GM23338 (cell line): Measurements from ENCODE around the gene NKX2-1. TPM values are rescaled to one million over a fixed set of nuclear protein-coding genes. Genes with fewer than 3 reads are reported as not detected.

Source experiments
- ATAC-seq: fragments of 200-7000 bp; cut with Tn5 transposase; 3 replicates; pipeline ENCODE4 v1.9.1; 2020
- DNase-seq: peaks from one replicate; pipeline ENCODE4 v3.0.0-alpha.2; 2015; ENCODE audit warnings: low spot score
- H2AFZ ChIP-seq: fragments of 200-600 bp; sonication (generic); 2 replicates; pipeline ENCODE4 v1.8.0; 2016; ENCODE audit warnings: antibody characterized with exemption, mild to moderate bottlenecking, moderate library complexity
- H3F3A ChIP-seq: fragments of 200-600 bp; sonication (generic); replicated peaks from 2 replicates; pipeline ENCODE4 v1.8.0; 2017; ENCODE audit warnings: antibody characterized with exemption, mixed run types, low read depth
- H3K27ac ChIP-seq: fragments of 200-600 bp; sonication (generic); 2 replicates; pipeline ENCODE4 v1.6.1; 2016; ENCODE audit warnings: low read depth
- H3K27me3 ChIP-seq: fragments of 200-600 bp; sonication (generic); 2 replicates; pipeline ENCODE4 v1.8.0; 2016; ENCODE audit warnings: mild to moderate bottlenecking, mixed run types, moderate library complexity; ENCODE audit not compliant: insufficient read depth
- H3K36me3 ChIP-seq: fragments of 200-600 bp; sonication (generic); 2 replicates; pipeline ENCODE4 v1.8.0; 2016; ENCODE audit warnings: mild to moderate bottlenecking; ENCODE audit not compliant: insufficient read depth
- H3K4me1 ChIP-seq: fragments of 200-600 bp; sonication (generic); 2 replicates; pipeline ENCODE4 v1.8.0; 2016; ENCODE audit warnings: mild to moderate bottlenecking, moderate library complexity; ENCODE audit not compliant: insufficient read depth
- H3K4me2 ChIP-seq: fragments of 200-600 bp; sonication (generic); 2 replicates; pipeline ENCODE4 v1.7.1; 2017; ENCODE audit warnings: mixed run types
- H3K4me3 ChIP-seq: fragments of 200-600 bp; sonication (generic); 2 replicates; pipeline ENCODE4 v1.6.1; 2016; ENCODE audit warnings: mixed run types
- H3K79me2 ChIP-seq: fragments of 200-600 bp; sonication (generic); replicated peaks from 2 replicates; pipeline ENCODE4 v1.8.0; 2017; ENCODE audit warnings: mild to moderate bottlenecking; ENCODE audit not compliant: insufficient read depth
- H3K9me2 ChIP-seq: fragments of 200-600 bp; sonication (generic); 2 replicates; pipeline ENCODE4 v1.8.0; 2017; ENCODE audit not compliant: insufficient read depth
- H4K20me1 ChIP-seq: fragments of 200-600 bp; sonication (generic); replicated peaks from 2 replicates; pipeline ENCODE4 v1.8.0; 2017; ENCODE audit warnings: mild to moderate bottlenecking; ENCODE audit not compliant: insufficient read depth
- H3K27ac Mint-ChIP-seq: 2 replicates; pipeline ENCODE4 v1.8.0; 2020; ENCODE audit warnings: inconsistent platforms, mild to moderate bottlenecking, moderate library complexity, mixed read lengths
- H3K27me3 Mint-ChIP-seq: 3 replicates; pipeline ENCODE4 v1.8.0; 2022; ENCODE audit warnings: low read depth, mild to moderate bottlenecking, moderate library complexity, mixed read lengths, inconsistent platforms; ENCODE audit not compliant: insufficient read depth, poor library complexity
- H3K36me3 Mint-ChIP-seq: 3 replicates; pipeline ENCODE4 v1.8.0; 2021; ENCODE audit warnings: low read depth, mild to moderate bottlenecking, inconsistent platforms, moderate library complexity, mixed read lengths
- H3K4me1 Mint-ChIP-seq: 3 replicates; pipeline ENCODE4 v1.8.0; 2020; ENCODE audit warnings: mild to moderate bottlenecking, inconsistent platforms, mixed read lengths
- H3K4me3 Mint-ChIP-seq: 3 replicates; pipeline ENCODE4 v1.8.0; 2021; ENCODE audit warnings: moderate library complexity, mild to moderate bottlenecking, inconsistent platforms, mixed read lengths
- H3K9me3 Mint-ChIP-seq: 3 replicates; pipeline ENCODE4 v1.8.0; 2020; ENCODE audit warnings: moderate library complexity, mild to moderate bottlenecking, inconsistent platforms, mixed read lengths
- CREB1 ChIP-seq: fragments of 250-450 bp; sonication (Bioruptor Pico); IDR thresholded peaks from 2 replicates; pipeline ENCODE4 v1.5.0; 2020; ENCODE audit warnings: low read depth, mild to moderate bottlenecking, moderate library complexity
- CTCF ChIP-seq, 2 experiments: fragments of 200-600 bp in 1 of 2; sonication (generic) in 1 of 2; conservative IDR thresholded peaks; 2 replicates each; pipeline versions ENCODE4 v1.5.1 to v1.6.1; 2016 to 2017; ENCODE audit warnings: antibody characterized with exemption in 2 of 2, low read depth in 2 of 2, mild to moderate bottlenecking in 2 of 2, moderate library complexity in 1 of 2
- ETS1 ChIP-seq: IDR thresholded peaks from 2 replicates; pipeline ENCODE4 v1.6.1; 2016; ENCODE audit warnings: antibody characterized with exemption
- EZH2 ChIP-seq: fragments of 200-600 bp; sonication (generic); IDR thresholded peaks from one replicate; pipeline ENCODE4 v1.8.0; 2017; ENCODE audit warnings: antibody characterized with exemption, mild to moderate bottlenecking, low read depth; ENCODE audit not compliant: unreplicated experiment
- EZH2phosphoT487 ChIP-seq: fragments of 200-600 bp; sonication (generic); IDR thresholded peaks from one replicate; pipeline ENCODE4 v1.8.1; 2018; ENCODE audit warnings: antibody characterized with exemption; ENCODE audit not compliant: unreplicated experiment
- JUNB ChIP-seq: IDR thresholded peaks from one replicate; pipeline ENCODE4 v1.6.1; 2016; ENCODE audit warnings: antibody characterized with exemption; ENCODE audit not compliant: unreplicated experiment
- NANOG ChIP-seq: IDR thresholded peaks from 2 replicates; pipeline ENCODE4 v1.6.1; 2016; ENCODE audit warnings: antibody characterized with exemption, borderline replicate concordance
- POLR2AphosphoS5 ChIP-seq: IDR thresholded peaks from 2 replicates; pipeline ENCODE4 v1.6.1; 2016; ENCODE audit warnings: antibody characterized with exemption, low read depth
- REST ChIP-seq: IDR thresholded peaks from one replicate; pipeline ENCODE4 v1.6.1; 2018; ENCODE audit warnings: antibody characterized with exemption; ENCODE audit not compliant: unreplicated experiment
- STAT1 ChIP-seq: IDR thresholded peaks from one replicate; pipeline ENCODE4 v1.6.1; 2016; ENCODE audit warnings: antibody characterized with exemption; ENCODE audit not compliant: unreplicated experiment
- ZNF114 ChIP-seq: fragments of 250-450 bp; sonication (Bioruptor Pico); IDR thresholded peaks from 2 replicates; pipeline ENCODE4 v1.5.0; 2020; ENCODE audit warnings: mild to moderate bottlenecking, moderate library complexity
- ZNF331 ChIP-seq: fragments of 250-450 bp; sonication (Bioruptor Pico); IDR thresholded peaks from 2 replicates; pipeline ENCODE4 v1.5.0; 2020; ENCODE audit warnings: low read depth, mild to moderate bottlenecking, moderate library complexity
- ZNF462 ChIP-seq: fragments of 250-450 bp; sonication (Bioruptor Pico); IDR thresholded peaks from 2 replicates; pipeline ENCODE4 v1.5.0; 2020; ENCODE audit warnings: mild to moderate bottlenecking, moderate library complexity
- polyA plus RNA-seq: library from polyadenylated mRNA; unstranded; fragments of >200 nt; fragmentation: Nextera tagmentation; extraction: Ambion mirVana; gene quantifications from 2 replicates; pipeline ENCODE4 v1.2.1, GENCODE V29; 2016
- total RNA-seq: library from RNA; depleted of rRNA; stranded (reverse); fragments of >200 nt; shearing (Covaris generic); gene quantifications from 2 replicates; pipeline ENCODE4 v1.2.3, GENCODE V29; 2014

The NKX2-1 gene
- total and polyA plus RNA-seq, 2 experiments from 2014 or later = not detected

GRCh38 chr14:36478782-36479181 is 41.2 kb downstream of the NKX2-1 start:
- ATAC-seq = no peak
- Histone ChIP-seq H3K27me3 (no peaks in the 10 kb centered on the region), H3K4me1 (no peaks in the 10 kb centered on the region), H3K4me3 (no peak overlapping the region), H2AFZ (no peak overlapping the region), H3K36me3 (no peaks in the 10 kb centered on the region), H3K27ac (no peak overlapping the region), H3K9me2 (peaks cover 6% of the 10 kb centered on the region; the same call in 1 of the 2 replicates), H3K4me2 (no peak overlapping the region), H4K20me1 (no peaks in the 10 kb centered on the region), H3F3A (no peaks in the 10 kb centered on the region), H3K79me2 (no peaks in the 10 kb centered on the region)
- Mint-ChIP-seq H3K4me3 (no peak overlapping the region), H3K4me1 (no peaks in the 10 kb centered on the region; the same call in 1 of the 3 replicates), H3K27ac (no peak overlapping the region), H3K27me3 (peaks cover 4% of the 10 kb centered on the region), H3K9me3 (no peaks in the 10 kb centered on the region), H3K36me3 (no peaks in the 10 kb centered on the region)
- no peak for DNase-seq
- TF ChIP-seq EZH2 (no peak), STAT1 (no peak), ETS1 (no peak), CREB1 (CRISPR knock-in tag) (no peak), NANOG (no peak), JUNB (no peak), REST (no peak), ZNF331 (CRISPR knock-in tag) (no peak), POLR2AphosphoS5 (no peak), ZNF462 (no peak), ZNF114 (CRISPR knock-in tag) (no peak), CTCF (conservative IDR thresholded peaks at IDR 0.05; ENCODE audit: low read depth in 2 of 2) (no peak), EZH2phosphoT487 (no peak)
